ENCODE data around the gene ZSWIM6.
"Not testable (repeated sequence)": the region's sequence is repeated elsewhere in the genome, so short reads cannot be mapped to it uniquely, and the experiment has no call there.

The ZSWIM6 gene

GRCh38 chr5:61409568-61409967, 77.5 kb downstream of the ZSWIM6 start:
- no peak for DNase-seq

- no peak for DNase-seq
Measured at GRCh38 chr5:61410811-61411210, 78.8 kb downstream of the ZSWIM6 start.

GRCh38 chr5:61412361-61412760, 80.3 kb downstream of the ZSWIM6 start:
- no peak for DNase-seq

- DNase-seq: not testable (repeated sequence)
Measured at GRCh38 chr5:61413205-61413604, 81.1 kb downstream of the ZSWIM6 start.

GRCh38 chr5:61414806-61415205, 82.7 kb downstream of the ZSWIM6 start:
- no peak for DNase-seq

- DNase-seq: no peak
Measured at GRCh38 chr5:61416010-61416409, 84.0 kb downstream of the ZSWIM6 start.

- DNase-seq: no peak
Measured at GRCh38 chr5:61416420-61416819, 84.4 kb downstream of the ZSWIM6 start.

GRCh38 chr5:61417340-61417739, 85.3 kb downstream of the ZSWIM6 start:
- no peak for DNase-seq

- DNase-seq: no peak
Measured at GRCh38 chr5:61417851-61418250, 85.8 kb downstream of the ZSWIM6 start.

GRCh38 chr5:61419106-61419505, 87.0 kb downstream of the ZSWIM6 start:
- DNase-seq: no peak

- DNase-seq: no peak
Measured at GRCh38 chr5:61420016-61420415, 88.0 kb downstream of the ZSWIM6 start.

GRCh38 chr5:61421262-61421661, 89.2 kb downstream of the ZSWIM6 start:
- DNase-seq: not testable (repeated sequence)

- DNase-seq: no peak
Measured at GRCh38 chr5:61423487-61424145, 91.6 kb downstream of the ZSWIM6 start.

GRCh38 chr5:61425918-61426317, 93.9 kb downstream of the ZSWIM6 start:
- DNase-seq: no peak

GRCh38 chr5:61429906-61430305, 97.8 kb downstream of the ZSWIM6 start:
- no peak for DNase-seq

GRCh38 chr5:61431923-61432620, 100.0 kb downstream of the ZSWIM6 start:
- no peak for DNase-seq

- no peak for DNase-seq
Measured at GRCh38 chr5:61435368-61435767, 103.3 kb downstream of the ZSWIM6 start.

- DNase-seq: no peak
Measured at GRCh38 chr5:61438298-61438970, 106.4 kb downstream of the ZSWIM6 start.

GRCh38 chr5:61440086-61440485, 108.0 kb downstream of the ZSWIM6 start:
- no peak for DNase-seq

- DNase-seq: no peak
Measured at GRCh38 chr5:61440596-61440995, 108.5 kb downstream of the ZSWIM6 start.

GRCh38 chr5:61441742-61442141, 109.7 kb downstream of the ZSWIM6 start:
- no peak for DNase-seq

- DNase-seq: no peak
Measured at GRCh38 chr5:61447780-61448495, 115.9 kb downstream of the ZSWIM6 start.

GRCh38 chr5:61449804-61450492, 117.9 kb downstream of the ZSWIM6 start:
- no peak for DNase-seq

Data from Kasumi-1 (cell line).